ENCODE data around the gene R3HDML. TPM values are rescaled to one million over a fixed set of nuclear protein-coding genes. Genes with fewer than 3 reads are reported as not detected.

Gene R3HDML
- total RNA-seq, 1 donor from 2014 or later = not detected

DNA sequence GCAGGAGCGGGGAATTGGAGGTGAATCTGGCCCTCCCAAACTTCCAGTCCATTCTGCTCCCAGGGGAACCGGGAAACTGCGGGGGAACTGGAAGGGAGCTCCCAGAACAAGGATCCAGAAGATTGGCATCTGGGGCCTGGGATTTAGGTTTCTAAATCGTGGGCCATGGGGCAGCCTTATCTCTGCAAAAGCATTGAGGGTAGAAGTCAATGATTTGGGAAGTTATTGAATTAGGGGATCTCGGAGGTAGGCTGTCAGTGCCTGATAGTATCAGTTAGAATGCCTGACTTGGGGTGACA, 63.8 kb downstream of the R3HDML start:
- Histone ChIP-seq H3K4me3 (no peak overlapping the region), H3K27ac (no peak overlapping the region), H3K27me3 (no peaks in the 10 kb centered on the region), H3K4me1 (no peaks in the 10 kb centered on the region), H3K36me3 (no peaks in the 10 kb centered on the region), H3K9me3 (no peaks in the 10 kb centered on the region)
- no peak for ATAC-seq
- intact Hi-C loops (cut with DNase I) = no loop called here
- TF ChIP-seq, protein P1, sequence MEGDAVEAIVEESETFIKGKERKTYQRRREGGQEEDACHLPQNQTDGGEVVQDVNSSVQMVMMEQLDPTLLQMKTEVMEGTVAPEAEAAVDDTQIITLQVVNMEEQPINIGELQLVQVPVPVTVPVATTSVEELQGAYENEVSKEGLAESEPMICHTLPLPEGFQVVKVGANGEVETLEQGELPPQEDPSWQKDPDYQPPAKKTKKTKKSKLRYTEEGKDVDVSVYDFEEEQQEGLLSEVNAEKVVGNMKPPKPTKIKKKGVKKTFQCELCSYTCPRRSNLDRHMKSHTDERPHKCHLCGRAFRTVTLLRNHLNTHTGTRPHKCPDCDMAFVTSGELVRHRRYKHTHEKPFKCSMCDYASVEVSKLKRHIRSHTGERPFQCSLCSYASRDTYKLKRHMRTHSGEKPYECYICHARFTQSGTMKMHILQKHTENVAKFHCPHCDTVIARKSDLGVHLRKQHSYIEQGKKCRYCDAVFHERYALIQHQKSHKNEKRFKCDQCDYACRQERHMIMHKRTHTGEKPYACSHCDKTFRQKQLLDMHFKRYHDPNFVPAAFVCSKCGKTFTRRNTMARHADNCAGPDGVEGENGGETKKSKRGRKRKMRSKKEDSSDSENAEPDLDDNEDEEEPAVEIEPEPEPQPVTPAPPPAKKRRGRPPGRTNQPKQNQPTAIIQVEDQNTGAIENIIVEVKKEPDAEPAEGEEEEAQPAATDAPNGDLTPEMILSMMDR (IDR thresholded peaks at IDR 0.05) = no peak
- DNase-seq = no peak

Other genes starting within 250 kb of the R3HDML start
- gene JPH2, start 149.9 kb upstream of the R3HDML start, total RNA-seq = 7.9 TPM
- 29.6 TPM for gene OSER1, start 126.3 kb upstream of the R3HDML start, total RNA-seq
- not detected for gene GDAP1L1, start 89.7 kb upstream of the R3HDML start, total RNA-seq
- 12.6 TPM for gene FITM2, start 25.8 kb upstream of the R3HDML start, total RNA-seq
- gene HNF4A, start 18.7 kb downstream of the R3HDML start, total RNA-seq = 0.20 TPM
- 8.0 TPM for gene TTPAL, start 138.8 kb downstream of the R3HDML start, total RNA-seq
- gene SERINC3, start 185.0 kb downstream of the R3HDML start, total RNA-seq = 143 TPM
- gene PKIG, start 245.5 kb downstream of the R3HDML start, total RNA-seq = 88.8 TPM

Measured in upper lobe of right lung (tissue), 1 donor.